ENCODE measurements around the gene EXTL2. TPM values are rescaled to one million over a fixed set of nuclear protein-coding genes. Genes with fewer than 3 reads are reported as not detected.
"Not testable (repeated sequence)": the region's sequence is repeated elsewhere in the genome, so short reads cannot be mapped to it uniquely, and the experiment has no call there.

Gene EXTL2
- total RNA-seq, 1 donor from 2014 or later: 73.3 TPM

DNA sequence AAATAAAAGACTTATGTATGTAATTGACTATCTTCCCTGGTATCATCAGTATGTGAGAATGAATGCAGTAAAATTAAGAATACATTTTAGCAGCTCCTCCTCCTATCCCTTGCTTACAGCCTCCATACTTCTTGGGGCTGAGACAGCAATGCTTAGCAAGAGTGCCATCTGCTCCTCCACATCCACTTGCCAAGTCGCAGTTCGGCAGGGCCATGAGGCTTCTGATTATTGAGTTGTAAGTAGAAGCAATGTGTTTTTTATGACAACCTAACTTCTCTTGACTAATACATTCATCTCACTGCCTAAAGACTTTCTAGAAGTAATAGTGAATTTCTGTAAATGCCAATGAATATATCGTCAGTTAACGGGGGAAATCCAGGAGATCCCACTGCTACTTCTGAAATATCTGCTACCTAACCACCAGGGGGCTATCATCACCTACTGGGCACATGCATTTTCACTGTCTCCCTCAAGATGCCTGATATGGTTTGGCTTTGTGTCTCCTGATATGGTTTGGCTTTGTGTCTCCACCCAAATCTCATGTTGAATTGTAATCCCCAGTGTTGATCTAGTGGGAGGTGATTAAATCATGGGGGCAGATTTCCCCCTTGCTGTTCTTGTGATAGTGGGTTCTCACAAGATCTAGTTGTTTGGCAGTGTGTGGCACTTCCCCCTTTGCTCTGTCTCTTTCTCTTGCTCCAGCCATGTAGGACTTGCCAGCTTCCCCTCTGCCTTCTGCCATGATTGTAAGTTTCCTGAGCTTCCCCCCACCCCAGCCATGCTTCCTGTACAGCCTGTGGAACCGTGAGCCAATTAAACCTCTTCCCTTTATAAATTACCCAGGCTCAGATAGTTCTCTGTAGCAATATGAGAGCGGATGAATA lies 59.6 kb downstream of the EXTL2 start:
- no peaks in the 10 kb centered on the region for H3K36me3 ChIP-seq
- H3K27me3 ChIP-seq: no peaks in the 10 kb centered on the region
- H3K4me2 ChIP-seq: no peak overlapping the region
- peak; percentile 56 for TF ChIP-seq CTCF (IDR thresholded peaks at IDR 0.05)
- TF ChIP-seq EZH2 (IDR thresholded peaks at IDR 0.05): no peak
- no peak for TF ChIP-seq EZH2phosphoT487 (IDR thresholded peaks at IDR 0.05)
- H2AFZ ChIP-seq (replicated peaks): peak overlapping the region; percentile 84
- no peaks in the 10 kb centered on the region for H3K79me2 ChIP-seq (ENCODE audit: low read depth)
- H3K4me1 Mint-ChIP-seq: peaks cover 18% of the 10 kb centered on the region
- H4K20me1 ChIP-seq (ENCODE audit: low read depth): no peaks in the 10 kb centered on the region
- peak overlapping the region; percentile 70 for H3K27ac Mint-ChIP-seq
- no peak overlapping the region for H3K27ac ChIP-seq
- H3K4me3 Mint-ChIP-seq: no peak overlapping the region
- H3K9me3 ChIP-seq (ENCODE audit: low read depth): no peaks in the 10 kb centered on the region
- no peaks in the 10 kb centered on the region for H3K36me3 Mint-ChIP-seq
- H3K27me3 Mint-ChIP-seq (ENCODE audit: insufficient read depth, low read depth): peaks cover 4% of the 10 kb centered on the region
- peaks cover 8% of the 10 kb centered on the region for H3F3A ChIP-seq (ENCODE audit: low read depth)
- DNase-seq (ENCODE audit: low spot score): peak; percentile 9
- H3K4me3 ChIP-seq: no peak overlapping the region
- no peak overlapping the region for H3K9ac ChIP-seq
- peaks cover 23% of the 10 kb centered on the region for H3K4me1 ChIP-seq
- peaks cover 2% of the 10 kb centered on the region for H3K9me3 Mint-ChIP-seq

DNA sequence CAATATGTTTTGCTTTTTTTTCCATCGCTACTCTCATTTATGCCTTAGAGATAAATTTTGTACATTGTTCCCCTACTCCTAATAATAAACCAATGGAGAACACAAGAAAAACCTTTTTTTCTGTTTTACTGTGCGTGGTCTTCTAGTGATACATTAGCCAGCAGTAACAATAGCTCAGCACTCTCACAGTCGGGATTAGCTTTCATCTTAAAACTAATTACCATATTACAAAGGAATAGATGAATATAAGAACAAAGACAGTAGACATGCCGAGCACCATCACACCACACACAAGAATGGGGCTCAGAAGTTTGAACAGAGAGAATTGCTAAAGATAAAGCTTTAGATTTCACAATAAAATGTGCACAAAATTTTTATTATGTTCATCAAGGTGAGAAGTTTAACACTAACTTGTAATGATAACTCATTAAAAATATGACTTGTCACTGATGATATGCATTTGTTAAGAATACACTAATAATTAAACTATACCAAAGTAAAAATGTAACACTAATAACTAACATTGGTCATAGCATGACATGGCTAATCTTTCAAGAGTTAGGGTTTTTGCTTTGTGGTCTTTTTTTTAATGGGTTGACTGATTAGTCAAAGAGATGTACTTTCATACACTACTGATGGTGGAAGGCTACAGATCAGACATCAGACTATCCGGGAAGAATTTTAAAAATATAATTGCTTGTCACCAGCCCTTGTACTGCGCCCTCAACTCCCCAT lies 61.8 kb downstream of the EXTL2 start:
- Histone ChIP-seq H3K36me3 (no peaks in the 10 kb centered on the region), H2AFZ (replicated peaks) (peak overlapping the region; percentile 85), H3K9me3 (ENCODE audit: low read depth) (no peaks in the 10 kb centered on the region), H3K4me3 (no peak overlapping the region), H3K27me3 (no peaks in the 10 kb centered on the region), H3K4me1 (peaks cover 23% of the 10 kb centered on the region), H3K27ac (no peak overlapping the region), H4K20me1 (ENCODE audit: low read depth) (no peaks in the 10 kb centered on the region), H3K9ac (no peak overlapping the region), H3K79me2 (ENCODE audit: low read depth) (no peaks in the 10 kb centered on the region), H3F3A (ENCODE audit: low read depth) (peaks cover 8% of the 10 kb centered on the region), H3K4me2 (peak overlapping the region; percentile 59)
- Mint-ChIP-seq H3K27ac (peak overlapping the region; percentile 9), H3K4me1 (peaks cover 18% of the 10 kb centered on the region), H3K9me3 (peaks cover 3% of the 10 kb centered on the region), H3K4me3 (no peak overlapping the region), H3K27me3 (ENCODE audit: insufficient read depth, low read depth) (peaks cover 4% of the 10 kb centered on the region), H3K36me3 (no peaks in the 10 kb centered on the region)
- TF ChIP-seq EZH2phosphoT487 (IDR thresholded peaks at IDR 0.05): peak; percentile 27
- TF ChIP-seq CTCF (IDR thresholded peaks at IDR 0.05): no peak
- TF ChIP-seq EZH2 (IDR thresholded peaks at IDR 0.05): no peak
- DNase-seq (ENCODE audit: low spot score): peak; percentile 62

DNA sequence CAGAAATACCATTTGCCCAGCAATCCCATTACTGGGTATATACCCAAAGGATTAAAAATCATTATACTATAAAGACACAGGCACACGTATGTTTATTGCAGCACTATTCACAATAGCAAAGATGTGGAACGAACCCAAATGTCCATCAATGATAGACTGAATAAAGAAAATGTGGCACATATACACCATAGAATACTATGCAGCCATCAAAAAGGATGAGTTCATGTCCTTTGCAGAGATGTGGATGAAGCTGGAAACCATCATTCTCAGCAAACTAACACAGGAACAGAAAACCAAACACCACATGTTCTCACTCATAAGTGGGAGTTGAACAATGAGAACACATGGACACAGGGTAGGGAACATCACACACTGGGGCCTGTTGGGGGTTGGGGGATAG lies 69.0 kb downstream of the EXTL2 start:
- H3K4me1 ChIP-seq; DNase-seq (ENCODE audit: low spot score); H3K27me3 Mint-ChIP-seq (ENCODE audit: insufficient read depth, low read depth); H3K4me3 Mint-ChIP-seq; H3K36me3 Mint-ChIP-seq; H3K9ac ChIP-seq; H2AFZ ChIP-seq (replicated peaks); H3K4me2 ChIP-seq; H3K79me2 ChIP-seq (ENCODE audit: low read depth); H3K4me1 Mint-ChIP-seq; H3K27ac ChIP-seq; H3K27me3 ChIP-seq; H3K36me3 ChIP-seq; H4K20me1 ChIP-seq (ENCODE audit: low read depth); H3K4me3 ChIP-seq; H3K9me3 ChIP-seq (ENCODE audit: low read depth); H3F3A ChIP-seq (ENCODE audit: low read depth); H3K27ac Mint-ChIP-seq: not testable (repeated sequence)
- H3K9me3 Mint-ChIP-seq: peaks cover 31% of the 10 kb centered on the region

Other genes starting within 250 kb of the EXTL2 start
- gene VCAM1, start 175.1 kb downstream of the EXTL2 start, total RNA-seq (ENCODE audit: low replicate concordance): 0.34 and 2.1 TPM in 2 replicates
- gene SLC30A7, start 1.2 kb upstream of the EXTL2 start, total RNA-seq (ENCODE audit: low replicate concordance): 14.8 and 22.2 TPM in 2 replicates
- 63.3 and 99.4 TPM in 2 replicates for gene DPH5, start 130.9 kb upstream of the EXTL2 start, total RNA-seq (ENCODE audit: low replicate concordance)

All from neural progenitor cell (in vitro differentiated cells).